ENCODE results near the gene PLP2.

Gene PLP2

DNA sequence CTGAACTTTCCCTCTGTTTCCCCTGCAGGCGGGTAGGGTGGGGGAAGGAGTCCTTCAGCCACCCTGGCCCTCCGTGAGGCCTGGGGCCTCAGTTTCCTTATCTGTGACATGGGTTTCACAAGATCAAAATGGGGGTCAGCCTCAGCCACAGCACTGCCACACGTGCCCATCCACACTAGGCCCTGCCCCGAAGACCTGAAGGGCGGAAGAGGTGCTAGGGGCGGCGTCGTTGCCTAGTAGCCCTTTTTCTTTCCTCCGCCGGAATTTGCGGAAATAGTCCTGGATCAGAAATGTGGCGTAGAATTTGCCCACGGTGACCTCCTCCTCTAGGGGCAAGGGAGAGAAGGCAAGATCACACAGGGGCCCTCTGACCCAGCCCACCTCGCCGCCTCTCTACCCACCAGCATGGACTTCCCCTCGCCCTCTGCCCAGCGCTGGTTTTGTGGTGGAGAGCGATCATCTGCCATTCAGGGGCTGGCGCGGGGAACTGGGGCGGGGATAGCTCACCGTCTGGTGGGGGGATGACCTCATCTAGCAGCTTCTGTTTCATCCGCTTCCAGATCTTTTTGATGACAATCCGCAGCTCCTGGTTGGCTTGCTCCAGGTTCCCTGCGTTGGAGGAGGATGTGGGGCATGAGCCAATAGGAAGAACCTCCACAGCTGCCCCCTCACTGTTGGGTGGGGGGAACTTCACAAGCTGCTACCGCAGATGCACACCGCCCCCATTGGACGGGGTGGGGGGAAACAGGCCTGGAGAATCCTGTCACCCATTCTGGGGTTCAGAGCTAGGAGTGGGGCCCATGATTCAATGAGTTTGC is 37.9 kb downstream of the PLP2 start:
- DNase-seq, result no peak

DNA sequence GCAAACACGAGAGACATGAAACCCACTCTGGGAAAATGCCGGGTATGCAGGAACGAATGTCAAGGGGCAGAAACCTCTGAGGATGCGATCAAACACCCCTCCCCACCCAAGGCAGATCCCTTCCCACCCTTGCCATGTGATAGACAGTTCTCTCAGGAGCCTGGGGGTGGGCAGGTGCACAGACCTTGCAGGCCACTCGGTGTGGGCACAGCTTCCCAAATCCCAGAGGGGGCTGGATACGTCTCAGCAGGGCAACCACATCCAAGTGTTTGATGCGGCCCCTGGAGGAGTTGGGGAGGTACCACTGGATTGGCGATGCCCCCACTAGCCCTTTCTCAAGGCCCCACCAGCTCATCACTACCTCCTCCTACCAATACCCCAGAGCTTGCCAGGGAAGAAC is 38.7 kb downstream of the PLP2 start:
- DNase-seq, result no peak

DNA sequence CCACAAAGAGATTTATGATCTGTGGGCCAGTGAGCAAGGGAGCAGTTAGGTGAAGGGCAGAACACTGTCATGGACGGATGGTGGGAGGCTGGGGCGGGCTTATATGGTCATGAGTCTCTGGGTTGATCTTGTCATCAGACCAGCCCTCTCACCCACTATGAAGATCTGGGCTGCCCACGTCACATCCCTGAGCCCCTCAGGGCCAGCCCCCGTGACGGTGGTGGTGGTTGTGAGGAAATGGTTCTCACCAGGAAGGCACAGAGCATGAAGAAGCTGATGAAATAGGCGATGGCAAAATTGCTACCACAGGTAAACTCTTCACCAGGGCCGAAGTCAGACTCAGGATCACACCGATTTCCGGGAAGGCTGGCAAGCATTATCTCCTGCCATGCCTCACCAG is 39.4 kb downstream of the PLP2 start:
- no peak for DNase-seq

DNA sequence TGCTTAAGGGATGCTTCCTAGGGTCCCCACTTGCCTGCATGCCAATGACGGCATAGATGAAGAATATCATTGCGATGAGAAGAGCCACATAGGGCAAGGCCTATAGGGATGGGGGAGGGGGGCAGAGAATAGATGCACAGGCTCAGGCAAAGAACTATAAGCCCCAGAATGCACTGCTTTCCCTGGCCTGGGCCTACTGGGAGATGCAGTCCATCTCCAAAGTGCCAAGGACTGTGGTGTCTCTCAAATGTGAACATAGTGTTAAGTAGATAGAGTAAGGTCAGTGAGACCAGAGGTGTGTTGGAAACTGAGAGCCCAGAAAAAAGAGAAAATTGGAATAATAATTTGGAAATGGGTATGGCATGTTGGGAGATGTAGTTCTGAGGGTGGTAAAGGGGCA is 40.5 kb downstream of the PLP2 start:
- no peak for DNase-seq

DNA sequence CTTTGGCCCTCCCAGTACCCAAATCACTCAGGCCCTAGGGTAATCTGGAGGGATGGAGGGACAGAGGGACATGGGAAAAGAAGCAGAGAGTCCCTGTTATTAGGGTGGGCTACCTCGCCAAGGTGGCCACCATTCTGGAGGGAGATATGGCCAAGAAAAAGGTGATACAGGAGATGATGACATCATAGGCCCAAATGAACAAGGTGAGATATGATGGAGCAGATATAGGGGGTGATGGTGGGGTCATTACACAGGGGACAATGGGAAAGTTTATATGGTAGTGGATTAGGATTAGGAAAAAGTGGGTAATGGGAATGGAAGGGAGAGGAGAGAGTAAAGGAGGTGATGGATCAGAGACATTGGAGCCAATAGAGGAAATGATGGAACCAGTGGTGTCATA is 41.2 kb downstream of the PLP2 start:
- DNase-seq, result no peak

DNA sequence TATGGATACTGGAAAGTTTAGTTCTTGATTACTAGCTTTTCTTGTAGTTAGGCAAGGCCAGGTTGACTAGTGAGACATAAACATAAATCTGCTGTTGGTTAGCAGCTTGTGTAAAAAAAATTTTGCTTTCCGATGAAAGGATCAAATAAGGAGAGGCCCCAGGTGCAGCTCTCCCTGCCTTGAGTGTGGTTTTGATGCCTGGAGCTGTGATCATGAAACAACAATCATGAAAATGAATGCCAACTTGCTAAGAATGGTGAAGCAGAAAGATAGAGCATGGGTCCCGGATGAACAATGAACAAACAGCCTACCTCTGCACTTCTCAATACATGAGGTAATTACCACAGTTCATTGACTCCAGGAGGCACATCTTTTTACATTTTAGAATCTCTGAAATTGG is 42.7 kb downstream of the PLP2 start:
- DNase-seq, result no peak

DNA sequence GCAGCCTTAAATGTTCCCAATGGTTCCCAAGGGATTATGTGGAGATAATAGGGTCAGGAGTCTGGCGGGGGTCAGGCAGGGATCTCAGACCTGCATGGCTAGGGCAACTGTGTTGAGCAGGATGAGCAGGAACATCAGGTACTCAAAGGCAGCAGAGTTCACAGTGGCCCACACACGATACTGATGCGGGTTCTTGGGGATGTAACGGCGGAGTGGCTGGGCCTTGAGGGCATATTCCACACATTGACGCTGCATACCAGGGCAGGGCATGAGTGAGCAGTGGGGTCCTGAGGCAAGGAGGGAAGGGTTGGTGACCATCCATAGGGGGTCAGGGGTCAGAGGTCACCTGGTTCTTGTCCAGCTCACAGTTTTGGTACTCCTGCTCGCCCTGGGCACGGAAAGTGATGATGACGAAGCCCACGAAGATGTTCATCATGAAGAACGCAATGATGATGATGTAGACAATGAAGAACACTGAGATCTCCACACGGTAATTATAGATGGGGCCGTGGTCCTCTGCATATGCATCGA is 43.4 kb downstream of the PLP2 start:
- no peak for DNase-seq

DNA sequence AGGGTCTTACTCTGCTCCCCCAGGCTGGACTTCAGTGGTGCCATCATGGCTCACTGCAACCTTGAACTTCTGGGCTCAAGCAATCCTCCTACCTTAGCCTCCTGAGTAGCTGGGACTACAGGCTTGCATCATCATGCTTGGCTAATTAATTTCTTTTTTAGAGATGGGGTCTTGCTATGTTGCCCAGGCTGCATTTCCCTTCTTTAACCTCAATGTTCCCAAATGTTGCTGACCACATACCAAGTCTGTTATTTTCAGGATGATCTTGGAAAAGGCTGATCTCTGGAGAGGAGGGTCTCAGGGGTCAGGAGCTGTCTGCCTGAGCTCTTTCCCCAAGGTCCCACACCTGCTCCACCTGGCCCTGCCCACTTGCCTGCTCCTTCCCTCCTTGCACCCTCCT is 48.4 kb downstream of the PLP2 start:
- no peak for DNase-seq

DNA sequence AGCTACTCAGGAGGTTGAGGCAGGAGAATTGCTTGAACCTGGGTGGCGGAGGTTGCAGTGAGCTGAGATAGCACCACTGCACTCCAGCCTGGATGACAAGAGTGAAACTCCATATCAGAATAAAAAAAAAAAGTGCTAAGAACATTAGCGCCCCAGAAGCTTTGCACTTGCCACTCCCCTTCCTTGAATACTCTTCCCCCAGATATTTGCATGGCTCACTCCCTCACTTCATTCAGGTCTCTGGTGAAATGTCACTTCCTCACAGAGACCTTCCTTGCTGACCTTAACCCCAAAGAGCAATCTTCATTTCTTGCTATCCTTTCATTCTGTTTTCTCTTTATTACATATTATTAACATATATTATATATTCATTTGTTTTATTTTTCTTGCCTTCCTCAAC is 50.2 kb downstream of the PLP2 start:
- DNase-seq, result no peak

Data from NCI-H1092 treated with DMSO at 0.1 percent for 48 hours (cell line).